ENCODE results near the gene GRID1. TPM values are rescaled to one million over a fixed set of nuclear protein-coding genes. Genes with fewer than 3 reads are reported as not detected.

GRID1 gene
- total RNA-seq, 1 experiment from 2014 or later = 5.6 TPM

DNA sequence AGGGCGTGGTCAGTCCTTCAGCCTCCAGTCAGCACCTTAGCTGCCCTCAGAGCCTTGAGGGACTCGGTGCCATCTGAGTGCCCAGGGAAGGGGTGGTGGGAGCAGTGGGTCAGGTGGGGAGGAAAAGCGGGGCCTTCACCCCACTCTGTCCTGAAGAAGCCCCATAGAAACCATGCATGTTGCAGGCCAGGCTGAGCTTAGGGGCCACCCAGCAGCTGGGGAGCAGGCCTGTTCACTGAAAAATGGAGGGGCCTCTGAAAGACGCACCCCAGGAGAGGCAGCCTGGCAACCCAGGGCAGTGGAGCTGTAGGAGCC lies 144.3 kb downstream of the GRID1 start:
- ChIA-PET RAD21 (ENCODE audit: low non-redundant PET in 1 of 2, low total read pairs in 2 of 2, uncharacterized antibody in 2 of 2, unreplicated experiment in 2 of 2) (no interaction called here), POLR2A (no interaction called here), CTCF (no interaction called here)
- H3K36me3 ChIP-seq (ENCODE audit: control insufficient read depth in 1 of 2, insufficient read depth in 2 of 2, low read length in 2 of 2) = no peaks in the 10 kb centered on the region
- H3K9ac ChIP-seq (ENCODE audit: low read length) = no peak overlapping the region
- no peak overlapping the region for H3K4me3 ChIP-seq (replicated peaks in 1 of 2; ENCODE audit: low read depth in 1 of 2, low read length in 2 of 2)
- H3K9me2 ChIP-seq (ENCODE audit: insufficient read depth) = no peaks in the 10 kb centered on the region
- H2AFZ ChIP-seq (ENCODE audit: low read depth, low read length, poor library complexity, severe bottlenecking) = no peak overlapping the region
- no peak for DNase-seq (ENCODE audit: low read depth, low spot score)
- H3K9me3 ChIP-seq (ENCODE audit: control insufficient read depth in 1 of 2, insufficient read depth in 1 of 2, low read depth in 1 of 2, low read length in 2 of 2) = no peaks in the 10 kb centered on the region
- H3K27ac ChIP-seq (ENCODE audit: low read depth, low read length) = no peak overlapping the region
- ATAC-seq = no peak
- peaks cover 0 to 16% of the 10 kb centered on the region in 2 experiments; a peak in 2 of 4 replicates for H3K4me1 ChIP-seq (ENCODE audit: control insufficient read depth in 1 of 2, insufficient read depth in 2 of 2, low read length in 2 of 2)
- H4K20me1 ChIP-seq (ENCODE audit: insufficient read depth) = no peaks in the 10 kb centered on the region
- no peaks in the 10 kb centered on the region for H3K79me2 ChIP-seq (ENCODE audit: insufficient read depth, low read length)
- no TSS peak for BruUV-seq (replicated peaks)
- no peak overlapping the region for H3K4me2 ChIP-seq (ENCODE audit: low read length)
- H3K27me3 ChIP-seq (ENCODE audit: insufficient read depth, low read length) = no peaks in the 10 kb centered on the region
- intact Hi-C loops (cut with micrococcal nuclease) = no loop called here
- no peak for TF ChIP-seq POLR2AphosphoS5 (IDR thresholded peaks at IDR 0.05; ENCODE audit: low read depth, low read length)
- TF ChIP-seq SP1 (IDR thresholded peaks at IDR 0.05; ENCODE audit: low read depth) = no peak
- TF ChIP-seq YY1 (IDR thresholded peaks at IDR 0.05; ENCODE audit: extremely low read depth, insufficient replicate concordance, low read depth, low read length) = no peak
- TF ChIP-seq SIN3A (IDR thresholded peaks at IDR 0.05; ENCODE audit: low read depth) = no peak
- no peak for TF ChIP-seq POLR2A (IDR thresholded peaks at IDR 0.05; ENCODE audit: borderline replicate concordance, extremely low read depth, insufficient read depth, insufficient read length)

GRCh38 chr10:86221442-86222335 lies 144.9 kb downstream of the GRID1 start:
- CTCF ChIA-PET = no interaction called here
- TF ChIP-seq SIN3A (IDR thresholded peaks at IDR 0.05; ENCODE audit: low read depth) (no peak), ZNF274 (IDR thresholded peaks at IDR 0.05; ENCODE audit: low read depth, low read length) (no peak), ZFX (IDR thresholded peaks at IDR 0.05) (no peak), EZH2 (IDR thresholded peaks at IDR 0.05) (no peak), ELF1 (IDR thresholded peaks at IDR 0.05; ENCODE audit: borderline replicate concordance, low read depth) (no peak), REST (IDR thresholded peaks at IDR 0.05; ENCODE audit: low read depth) (no peak)
- Histone ChIP-seq H3K9me3 (ENCODE audit: control insufficient read depth in 1 of 2, insufficient read depth in 1 of 2, low read depth in 1 of 2, low read length in 2 of 2) (no peaks in the 10 kb centered on the region), H3K4me3 (replicated peaks in 1 of 2; ENCODE audit: low read depth in 1 of 2, low read length in 2 of 2) (no peak overlapping the region), H3K79me2 (ENCODE audit: insufficient read depth, low read length) (no peaks in the 10 kb centered on the region), H3K4me1 (ENCODE audit: control insufficient read depth in 1 of 2, insufficient read depth in 2 of 2, low read length in 2 of 2) (peaks cover 0 to 16% of the 10 kb centered on the region in 2 experiments; a peak in 2 of 4 replicates), H3K9me2 (ENCODE audit: insufficient read depth) (no peaks in the 10 kb centered on the region), H3K27me3 (ENCODE audit: insufficient read depth, low read length) (no peaks in the 10 kb centered on the region), H3K4me2 (ENCODE audit: low read length) (no peak overlapping the region), H2AFZ (ENCODE audit: low read depth, low read length, poor library complexity, severe bottlenecking) (no peak overlapping the region), H4K20me1 (ENCODE audit: insufficient read depth) (no peaks in the 10 kb centered on the region), H3K27ac (ENCODE audit: low read depth, low read length) (no peak overlapping the region), H3K9ac (ENCODE audit: low read length) (no peak overlapping the region), H3K36me3 (ENCODE audit: control insufficient read depth in 1 of 2, insufficient read depth in 2 of 2, low read length in 2 of 2) (no peaks in the 10 kb centered on the region)
- DNase-seq (ENCODE audit: low read depth, low spot score) (no peak), ATAC-seq (no peak)
- POLR2A ChIA-PET = no interaction called here
- no TSS peak for BruUV-seq (replicated peaks)
- RAD21 ChIA-PET (ENCODE audit: low non-redundant PET in 1 of 2, low total read pairs in 2 of 2, uncharacterized antibody in 2 of 2, unreplicated experiment in 2 of 2) = no interaction called here
- intact Hi-C loops (cut with micrococcal nuclease) = no loop called here

Data from HCT116 (cell line).